Measurements from ENCODE around the gene RRM1. TPM values are rescaled to one million over a fixed set of nuclear protein-coding genes. Genes with fewer than 3 reads are reported as not detected.
A peak's percentile ranks its signal among the peaks of the same experiment; 100 is the strongest.

RRM1 gene
- total RNA-seq, 4 donors from 2014 or later: 13.8 to 23.8 (median 16.8) TPM

- 94 to 100% methylated on average over 2 of the region's 3 CpGs for WGBS, 2 donors (ENCODE audit: low coverage in 1 of 2)
- in situ Hi-C loops (cut with MboI; ENCODE audit: low pct_ligation_motif_present in 1 of 4, low pct_unique_long_range_greater_than_20kb in 1 of 4, low sequenced_read_pairs in 3 of 4): loop anchor here in 1 of 4 donors (25.0 kb wide), 1 partner anchor 833 kb away; no protein-coding TSS in a partner anchor
- Histone ChIP-seq H3K4me1 (no peaks in the 10 kb centered on the region), H3K27ac (no peak overlapping the region), H3K4me3 (no peak overlapping the region), H3K27me3 (no peaks in the 10 kb centered on the region), H3K36me3 (no peaks in the 10 kb centered on the region), H3K9me3 (no peaks in the 10 kb centered on the region)
- TF ChIP-seq POLR2A (IDR thresholded peaks at IDR 0.05): no peak
- no peak for TF ChIP-seq EP300 (IDR thresholded peaks at IDR 0.05; ENCODE audit: low read depth)
- no peak for TF ChIP-seq CTCF (IDR thresholded peaks at IDR 0.05)
- no peak for TF ChIP-seq POLR2AphosphoS5 (IDR thresholded peaks at IDR 0.05)
- no peak for DNase-seq
- intact Hi-C loops (cut with DNase I; ENCODE audit: low total_unique reads): no loop called here
Observed at GRCh38 chr11:4178813-4179662, 84.4 kb downstream of the RRM1 start.

- no peak for DNase-seq
- intact Hi-C loops (cut with DNase I; ENCODE audit: low total_unique reads) (no loop called here), in situ Hi-C loops (cut with MboI; ENCODE audit: low pct_ligation_motif_present in 1 of 4, low pct_unique_long_range_greater_than_20kb in 1 of 4, low sequenced_read_pairs in 3 of 4) (loop anchor here in 2 of 4 donors (10.0 to 25.0 kb wide), 3 partner anchors 304 to 832 kb away; partner anchors contain the start of gene OR52K1 (in 1 of the 2))
- WGBS, 2 donors (ENCODE audit: low coverage in 1 of 2): 83 to 89% methylated on average over 1 to 5 of the region's 5 CpGs
- no peak overlapping the region for H3K27ac ChIP-seq
- no peaks in the 10 kb centered on the region for H3K4me1 ChIP-seq
- TF ChIP-seq POLR2A (IDR thresholded peaks at IDR 0.05): no peak
- no peak for TF ChIP-seq EP300 (IDR thresholded peaks at IDR 0.05; ENCODE audit: low read depth)
- TF ChIP-seq CTCF (IDR thresholded peaks at IDR 0.05): no peak
- no peak for TF ChIP-seq POLR2AphosphoS5 (IDR thresholded peaks at IDR 0.05)
- no peaks in the 10 kb centered on the region for H3K36me3 ChIP-seq
- no peak overlapping the region for H3K4me3 ChIP-seq
- H3K27me3 ChIP-seq: no peaks in the 10 kb centered on the region
- H3K9me3 ChIP-seq: no peaks in the 10 kb centered on the region
Observed at GRCh38 chr11:4180441-4181183, 86.0 kb downstream of the RRM1 start.

- intact Hi-C loops (cut with DNase I; ENCODE audit: low total_unique reads) (no loop called here), in situ Hi-C loops (cut with MboI; ENCODE audit: low pct_ligation_motif_present in 1 of 4, low pct_unique_long_range_greater_than_20kb in 1 of 4, low sequenced_read_pairs in 3 of 4) (loop anchor here in 2 of 4 donors (10.0 to 25.0 kb wide), 3 partner anchors 303 to 830 kb away; partner anchors contain the start of gene OR52K1 (in 1 of the 2))
- WGBS, 2 donors (ENCODE audit: low coverage in 1 of 2): 40 to 58% methylated on average over 1 to 9 of the region's 9 CpGs
- Histone ChIP-seq H3K27ac (no peak overlapping the region), H3K9me3 (no peaks in the 10 kb centered on the region), H3K36me3 (no peaks in the 10 kb centered on the region), H3K4me3 (no peak overlapping the region), H3K4me1 (no peaks in the 10 kb centered on the region), H3K27me3 (no peaks in the 10 kb centered on the region)
- TF ChIP-seq POLR2AphosphoS5 (IDR thresholded peaks at IDR 0.05): no peak
- TF ChIP-seq EP300 (IDR thresholded peaks at IDR 0.05; ENCODE audit: low read depth): no peak
- TF ChIP-seq POLR2A (IDR thresholded peaks at IDR 0.05): no peak
- TF ChIP-seq CTCF (IDR thresholded peaks at IDR 0.05): peak; percentile 37 to 60 (median 50)
- DNase-seq: peak; percentile 69
Observed at GRCh38 chr11:4181782-4182721, 87.5 kb downstream of the RRM1 start.
